HG02642 (cell line): ENCODE data around the gene C4BPA.

Experiments used
- ATAC-seq: cut with Tn5 transposase; IDR thresholded peaks from one replicate; pipeline ENCODE4 v1.9.1; 2021; ENCODE audit warnings: mild to moderate bottlenecking; ENCODE audit not compliant: unreplicated experiment, poor library complexity

C4BPA gene

DNA sequence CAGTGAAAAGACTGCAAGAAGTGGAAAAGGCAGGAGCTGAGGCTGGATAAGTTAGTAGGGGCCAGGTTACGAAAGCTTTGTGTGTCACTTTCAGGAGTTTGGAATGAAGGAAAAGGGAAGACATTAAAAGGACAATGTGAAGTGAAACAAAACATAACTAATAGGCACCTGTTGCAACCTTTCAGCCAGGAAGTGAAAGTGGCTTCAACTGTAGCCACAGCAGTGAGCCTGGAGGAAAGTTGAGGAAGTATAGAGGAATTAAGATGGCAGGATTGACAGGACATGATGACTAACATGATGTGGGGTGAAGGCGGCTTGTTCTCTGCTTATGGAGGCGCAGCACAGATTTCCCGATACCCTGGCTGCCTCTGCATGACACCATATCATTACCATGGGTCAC lies 68.9 kb downstream of the C4BPA start:
- ATAC-seq: no peak

DNA sequence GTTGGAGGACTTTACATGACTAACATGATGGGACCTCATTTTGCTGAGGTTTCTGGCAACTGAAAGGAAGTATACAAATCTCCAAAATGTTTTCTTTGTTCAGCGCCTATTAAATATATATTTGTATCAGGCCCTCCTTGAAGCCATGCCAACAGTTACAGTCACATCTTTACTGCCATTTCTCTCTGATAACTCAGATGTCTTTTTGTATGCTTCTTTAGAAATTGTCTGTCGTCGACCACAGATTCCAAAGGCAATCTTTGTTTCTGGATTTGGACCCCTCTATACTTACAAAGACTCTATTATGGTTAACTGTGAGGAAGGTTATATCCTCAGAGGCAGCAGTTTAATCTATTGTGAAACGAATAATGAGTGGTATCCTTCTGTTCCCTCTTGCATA lies 69.4 kb downstream of the C4BPA start:
- ATAC-seq: no peak

DNA sequence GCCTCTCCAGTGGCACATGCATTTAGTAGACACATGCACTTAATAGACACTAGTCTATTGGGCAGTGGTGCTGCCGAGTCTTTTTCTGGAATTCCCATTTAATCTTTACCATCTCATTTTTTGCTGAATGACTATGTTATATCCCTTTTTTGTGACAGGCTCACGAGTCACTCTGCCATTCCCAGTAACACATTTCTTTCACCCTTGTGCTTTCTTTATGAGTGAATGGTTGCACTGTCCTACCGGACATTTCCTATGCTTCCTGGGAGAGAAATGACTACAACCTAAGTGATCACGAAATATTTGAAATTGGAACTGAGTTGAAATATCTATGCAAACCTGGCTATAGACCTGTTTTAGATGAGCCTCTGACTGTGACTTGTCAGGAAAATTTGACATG lies 70.9 kb downstream of the C4BPA start:
- no peak for ATAC-seq

DNA sequence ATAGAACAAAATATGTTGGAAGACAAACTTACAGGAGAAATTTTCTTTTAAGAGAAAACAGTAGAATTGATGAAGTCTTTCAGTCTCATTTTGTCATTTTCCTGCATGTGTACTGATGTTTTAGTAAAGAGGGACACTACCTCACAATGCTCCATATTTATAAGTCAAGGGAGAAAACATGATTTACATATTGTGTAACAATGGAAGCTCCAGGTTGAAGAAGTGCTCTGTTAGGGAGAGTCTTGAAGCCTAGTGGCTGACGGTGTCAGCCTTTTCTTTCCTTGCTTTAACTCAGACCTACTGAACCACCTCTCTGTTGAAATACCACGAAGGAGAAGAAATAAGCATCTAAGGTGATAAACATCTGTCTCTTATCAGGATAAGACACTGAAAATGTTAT lies 75.0 kb downstream of the C4BPA start:
- no peak for ATAC-seq

DNA sequence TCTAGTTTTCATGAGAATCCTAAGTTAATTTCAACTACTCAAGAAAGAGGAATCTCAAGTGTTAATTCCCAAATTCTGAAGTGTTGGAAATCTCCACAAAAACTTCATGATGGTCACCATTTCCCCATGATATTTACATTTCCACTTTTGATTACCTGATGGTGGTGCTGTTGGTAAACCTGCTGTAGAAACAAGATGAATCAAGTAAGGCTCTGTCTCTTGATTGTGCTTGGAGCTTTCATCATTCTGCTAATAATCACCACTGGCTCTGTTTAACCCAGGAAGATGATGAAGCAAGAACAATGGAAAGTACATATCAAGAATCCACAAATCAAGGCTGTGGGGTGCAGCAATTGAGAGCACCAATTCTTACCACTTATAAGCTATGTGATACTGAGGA lies 77.8 kb downstream of the C4BPA start:
- ATAC-seq: no peak

DNA sequence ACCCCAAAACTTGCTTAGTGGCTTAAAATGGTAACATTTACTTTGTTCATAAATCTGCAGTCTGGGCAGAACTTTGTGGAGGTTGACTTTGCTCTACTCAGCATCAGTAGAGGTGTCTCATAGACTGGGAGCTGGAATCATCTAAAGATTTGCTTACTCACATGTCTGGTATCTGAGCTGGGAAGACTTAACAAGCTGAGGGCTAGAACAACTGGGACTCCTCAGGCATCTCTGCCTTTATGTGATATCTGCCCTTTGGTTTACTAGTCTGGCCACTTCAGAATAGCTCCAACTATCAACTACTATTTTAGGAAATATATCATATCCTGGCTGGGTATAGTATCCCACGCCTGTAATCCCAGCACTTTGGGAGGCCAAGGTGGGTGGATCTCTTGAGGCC lies 82.5 kb downstream of the C4BPA start:
- ATAC-seq: no peak

DNA sequence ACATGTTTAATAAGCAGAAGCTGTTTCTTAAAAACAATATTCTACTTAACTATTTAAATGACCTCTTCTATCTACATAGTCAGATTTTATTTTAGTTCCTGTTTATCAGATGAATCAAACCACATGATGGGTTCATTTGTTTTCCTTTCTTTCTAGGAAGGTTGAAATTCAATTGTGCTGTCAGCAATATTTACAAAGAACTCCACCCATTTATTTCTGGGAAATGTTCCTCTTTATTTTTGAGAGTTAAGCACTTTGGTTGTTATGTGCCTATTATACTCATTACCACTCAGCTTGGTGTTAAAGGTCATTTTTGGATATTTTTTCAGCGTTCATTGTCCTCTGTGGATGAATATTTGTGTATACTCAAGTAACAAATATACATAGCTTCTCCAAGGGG lies 84.9 kb downstream of the C4BPA start:
- no peak for ATAC-seq

DNA sequence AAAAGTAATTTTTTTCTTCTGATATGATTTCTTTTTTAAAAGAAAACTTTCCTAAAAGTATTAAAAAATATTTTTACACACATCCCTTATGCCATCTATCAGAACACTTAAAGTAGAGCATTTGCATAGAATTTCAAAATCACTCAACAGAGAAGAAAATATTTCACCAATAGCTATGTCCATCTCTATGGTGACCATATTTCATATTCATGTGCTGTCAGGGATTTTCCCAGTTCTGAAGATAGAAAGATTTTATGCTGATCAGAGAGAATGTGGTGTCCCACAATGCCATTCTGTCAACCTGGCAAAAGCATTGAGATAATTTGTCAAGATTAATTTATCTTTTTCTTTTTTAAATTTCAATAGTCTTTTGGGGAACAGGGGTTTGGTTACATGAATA lies 87.0 kb downstream of the C4BPA start:
- no peak for ATAC-seq

DNA sequence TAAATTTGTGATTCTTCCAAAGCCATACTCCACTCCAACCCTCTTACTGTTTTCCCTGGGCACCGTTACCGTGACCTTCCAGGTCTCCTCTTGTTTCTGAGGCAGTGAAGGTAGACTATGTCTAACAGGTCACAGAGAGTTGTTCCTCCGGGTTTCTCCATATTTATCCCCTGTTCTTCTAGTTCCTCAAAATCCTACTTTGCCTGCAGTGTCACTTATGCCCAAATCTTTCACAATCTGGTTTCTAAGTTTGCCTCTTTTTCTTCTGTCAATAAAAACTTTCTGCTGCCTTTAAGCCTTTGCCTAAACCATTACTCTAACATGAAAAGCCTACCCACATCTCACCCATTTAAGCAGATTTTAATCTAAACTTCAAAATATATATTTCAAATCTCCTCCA lies 87.7 kb downstream of the C4BPA start:
- no peak for ATAC-seq

DNA sequence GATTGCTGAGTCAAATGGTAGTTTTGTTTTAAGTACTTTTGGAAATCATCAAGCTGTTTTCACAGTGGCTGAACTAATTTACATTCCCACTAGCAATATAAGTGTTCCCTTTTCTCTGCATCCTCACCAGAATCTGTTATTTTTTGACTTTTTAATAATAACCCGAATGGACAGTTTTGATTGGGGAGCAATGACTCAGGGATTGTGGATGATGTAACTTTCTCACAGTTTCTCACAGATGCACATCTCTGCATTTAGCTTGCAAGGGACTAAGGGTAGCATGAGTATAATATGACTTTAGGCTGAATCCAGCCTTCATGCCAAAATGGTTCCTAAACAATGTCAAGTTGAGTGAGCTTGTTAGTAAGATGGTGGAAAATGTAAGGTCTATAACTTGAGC lies 90.2 kb downstream of the C4BPA start:
- no peak for ATAC-seq
